ENCODE measurements around the gene JAK2. TPM values are rescaled to one million over a fixed set of nuclear protein-coding genes. Genes with fewer than 3 reads are reported as not detected.
A peak's percentile ranks its signal among the peaks of the same experiment; 100 is the strongest.

JAK2 gene
- total and polyA plus RNA-seq, 2 of the 4 experiments (the other 2 are of a cell fraction), result 2.3 to 6.1 TPM

- Histone ChIP-seq H4K8ac (ENCODE audit: low read depth in 2 of 2, low read length in 2 of 2) (no peak overlapping the region), H3K4me3 (ENCODE audit: insufficient read depth, low read depth, low read length) (no peak overlapping the region), H3K56ac (ENCODE audit: extremely low read depth, insufficient read depth, low read length) (no peak overlapping the region), H3K14ac (replicated peaks; ENCODE audit: low read depth, low read length) (no peak overlapping the region), H2AFZ (replicated peaks; ENCODE audit: low read length, poor library complexity) (no peak overlapping the region), H4K20me1 (ENCODE audit: insufficient read depth, low read length) (no peaks in the 10 kb centered on the region), H4K5ac (ENCODE audit: low read depth, low read length) (no peak overlapping the region), H3K36me3 (ENCODE audit: control insufficient read depth, insufficient read depth, low read length) (peaks cover 4% of the 10 kb centered on the region; the same call in 1 of the 2 replicates), H2BK5ac (ENCODE audit: low read depth, low read length, poor library complexity, severe bottlenecking) (no peak overlapping the region), H3K79me1 (ENCODE audit: low read depth in 1 of 2, low read length in 2 of 2) (no peaks in the 10 kb centered on the region), H2BK120ac (ENCODE audit: low read depth, low read length) (no peak overlapping the region), H3K27me3 (ENCODE audit: control insufficient read depth, insufficient read depth, low read length) (no peaks in the 10 kb centered on the region), H2BK15ac (ENCODE audit: low read depth, low read length) (no peak overlapping the region), H3K9me1 (ENCODE audit: insufficient read depth, low read length) (no peaks in the 10 kb centered on the region), H2AK5ac (ENCODE audit: low read depth, low read length) (no peak overlapping the region), H3K23ac (ENCODE audit: low read depth, low read length) (no peak overlapping the region), H2BK20ac (ENCODE audit: low read depth, low read length) (no peak overlapping the region), H3K9me3 (ENCODE audit: control insufficient read depth, insufficient read depth, low read length) (no peaks in the 10 kb centered on the region), H3K18ac (ENCODE audit: low read depth, low read length) (no peak overlapping the region), H3K9ac (ENCODE audit: low read depth, low read length) (no peak overlapping the region), H3K4me2 (ENCODE audit: low read depth, low read length) (no peak overlapping the region), H3K4me1 (ENCODE audit: control insufficient read depth, insufficient read depth, low read length) (no peaks in the 10 kb centered on the region), H2AK9ac (replicated peaks; ENCODE audit: low read depth, low read length, poor library complexity) (no peak overlapping the region), H4K91ac (ENCODE audit: insufficient read depth, low read depth, low read length) (no peak overlapping the region), H3K4ac (ENCODE audit: low read depth, low read length) (no peak overlapping the region), H3K27ac (ENCODE audit: insufficient read depth, low read length) (no peak overlapping the region)
- CTCF ChIA-PET, result interaction anchor here (0.7 kb wide), 1 partner anchor 32 kb away, joined by 3 read pairs; no protein-coding TSS in a partner anchor
- WGBS, 2 experiments (ENCODE audit: extremely low coverage in 2 of 2, insufficient read length in 1 of 2), result 92% methylated on average over 2 of the region's 7 CpGs; no CpG with 5 or more reads in 1 of the 2 experiments
- no TSS peak for BruUV-seq (replicated peaks)
- ATAC-seq (ENCODE audit: low read depth), result no peak
- in situ Hi-C loops (cut with MboI; ENCODE audit: low sequenced_read_pairs) (no loop called here), dilution Hi-C loops (cut with HindIII; ENCODE audit: low sequenced_read_pairs, unreplicated experiment) (no loop called here), intact Hi-C loops (cut with micrococcal nuclease) (no loop called here)
- TF ChIP-seq CEBPB (IDR thresholded peaks at IDR 0.05; ENCODE audit: low read depth, low read length) (peak; percentile 57), POLR2A (IDR thresholded peaks at IDR 0.05; ENCODE audit: low read depth, low read length) (no peak)
- no peak for DNase-seq
- POLR2A ChIA-PET (ENCODE audit: unreplicated experiment), result no interaction called here
These were observed 159.1 kb downstream of the JAK2 start for GRCh38 chr9:5144217-5144616.
